Activated naive CD8-positive, alpha-beta T cell treated with anti-CD3 and anti-CD28 coated beads, Interleukin-2, amount 50 U/mL, for 16 hours (primary cell): Measurements from ENCODE around the gene LRATD1.

ENCODE experiments used
- DNase-seq: peaks from one replicate; pipeline ENCODE4 v3.0.0-alpha.2; 2020; ENCODE audit warnings: low read depth, low spot score

The LRATD1 gene

DNA sequence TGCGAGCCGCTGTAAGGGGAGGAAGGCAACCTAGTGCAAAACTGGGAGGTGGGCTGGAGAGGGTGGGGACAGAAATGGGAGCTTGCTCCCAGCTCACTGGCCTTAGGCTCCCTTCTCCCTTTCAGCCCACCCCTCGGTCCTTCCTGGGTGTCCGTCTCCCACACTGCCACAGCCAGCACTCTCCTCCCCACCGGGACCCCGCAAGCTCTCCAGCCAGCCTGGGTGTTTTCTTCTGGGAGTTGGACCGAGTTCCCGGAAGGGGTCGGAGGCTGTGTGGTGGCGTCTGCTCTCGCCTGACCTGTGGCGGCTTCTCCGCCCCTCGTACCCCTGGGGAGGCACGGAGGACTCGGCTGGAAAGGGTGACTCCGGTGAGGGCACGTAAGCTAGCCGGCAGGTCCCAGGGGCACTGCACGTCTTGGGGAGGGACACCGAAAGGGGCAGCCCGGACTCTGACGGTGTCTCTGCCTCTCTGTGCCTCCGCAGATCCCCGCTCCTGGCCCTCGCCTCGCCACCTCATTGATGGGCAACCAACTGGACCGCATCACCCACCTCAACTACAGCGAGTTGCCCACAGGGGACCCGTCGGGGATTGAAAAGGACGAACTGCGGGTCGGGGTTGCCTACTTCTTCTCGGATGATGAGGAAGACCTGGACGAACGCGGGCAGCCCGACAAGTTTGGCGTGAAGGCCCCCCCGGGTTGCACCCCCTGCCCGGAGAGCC lies 1.1 kb downstream of the LRATD1 start:
- no peak for DNase-seq

DNA sequence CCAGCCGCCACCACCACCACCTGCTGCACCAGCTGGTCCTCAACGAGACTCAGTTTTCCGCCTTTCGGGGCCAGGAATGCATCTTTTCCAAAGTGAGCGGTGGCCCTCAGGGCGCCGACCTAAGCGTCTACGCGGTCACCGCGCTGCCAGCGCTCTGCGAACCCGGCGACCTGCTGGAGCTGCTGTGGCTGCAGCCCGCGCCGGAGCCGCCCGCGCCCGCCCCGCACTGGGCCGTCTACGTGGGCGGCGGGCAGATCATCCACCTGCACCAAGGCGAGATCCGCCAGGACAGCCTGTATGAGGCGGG lies 1.6 kb downstream of the LRATD1 start:
- no peak for DNase-seq

- no peak for DNase-seq
These were observed 2.2 kb downstream of the LRATD1 start for GRCh38 chr2:14634489-14635390.

- no peak for DNase-seq
These were observed 2.9 kb downstream of the LRATD1 start for GRCh38 chr2:14635391-14635871.

DNA sequence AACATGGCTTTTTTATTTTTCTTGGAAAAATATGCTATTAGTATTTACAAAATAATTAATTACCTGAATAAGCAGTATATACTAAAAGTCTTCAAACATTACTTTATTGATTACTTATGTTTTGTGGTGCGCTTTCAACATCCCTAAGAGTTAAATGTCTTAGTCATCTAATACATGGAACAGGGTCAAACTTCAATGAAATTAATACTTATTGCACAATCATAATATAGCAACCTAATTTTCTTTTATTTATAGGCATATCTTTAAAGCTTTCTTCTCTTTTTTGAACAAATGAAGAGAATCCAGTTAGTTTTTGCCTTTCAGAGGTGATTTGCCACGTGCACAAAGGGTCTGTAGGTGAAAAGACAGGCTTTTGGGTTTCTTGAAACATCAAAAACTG lies 6.0 kb downstream of the LRATD1 start:
- no peak for DNase-seq

- DNase-seq, result no peak
These were observed 8.6 kb downstream of the LRATD1 start for GRCh38 chr2:14641116-14641515.

DNA sequence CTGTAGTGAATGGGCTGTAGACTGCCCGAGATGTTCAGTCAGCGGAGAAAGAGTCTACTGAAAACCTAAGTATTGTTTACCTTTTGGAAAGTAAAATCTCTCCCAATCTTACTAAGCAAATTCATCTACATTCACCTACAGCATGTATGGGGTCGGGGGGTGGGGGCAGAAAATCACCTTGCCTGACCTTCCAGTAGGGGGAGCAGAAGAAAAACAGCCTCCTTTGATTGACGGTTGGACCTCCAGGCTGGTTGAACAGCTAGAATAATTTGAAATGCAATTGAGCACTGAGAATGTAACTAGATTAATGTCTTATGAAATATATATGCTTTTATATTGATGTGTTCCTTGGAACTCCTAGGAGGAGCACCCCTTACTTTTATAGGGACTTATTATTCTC lies 10.0 kb downstream of the LRATD1 start:
- no peak for DNase-seq

GRCh38 chr2:14647714-14648113 lies 15.2 kb downstream of the LRATD1 start:
- no peak for DNase-seq

- no peak for DNase-seq
These were observed 17.5 kb downstream of the LRATD1 start for GRCh38 chr2:14650066-14650465.

- no peak for DNase-seq
These were observed 22.3 kb downstream of the LRATD1 start for GRCh38 chr2:14654835-14655282.

DNA sequence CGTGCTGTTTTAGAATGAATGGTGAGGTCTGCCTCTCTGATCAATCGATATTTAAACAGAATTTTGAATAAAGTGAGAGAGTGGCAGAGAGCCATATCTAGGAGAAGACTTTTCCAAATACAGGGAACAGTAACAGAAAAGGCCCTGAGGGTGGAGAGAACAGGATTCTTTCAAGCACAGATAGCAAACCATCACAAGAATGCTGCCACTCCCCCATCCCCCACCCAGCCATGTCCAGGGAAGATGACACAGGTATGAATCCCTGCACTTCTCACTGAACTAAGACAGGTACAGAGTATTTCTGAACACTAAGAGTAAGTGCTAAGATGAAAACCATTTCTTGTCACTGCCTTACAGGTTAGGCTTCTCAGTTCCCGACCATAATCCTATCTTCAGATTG lies 23.6 kb downstream of the LRATD1 start:
- no peak for DNase-seq

GRCh38 chr2:14661163-14661562 lies 28.6 kb downstream of the LRATD1 start:
- no peak for DNase-seq

GRCh38 chr2:14673351-14673875 lies 40.9 kb downstream of the LRATD1 start:
- DNase-seq, result no peak

DNA sequence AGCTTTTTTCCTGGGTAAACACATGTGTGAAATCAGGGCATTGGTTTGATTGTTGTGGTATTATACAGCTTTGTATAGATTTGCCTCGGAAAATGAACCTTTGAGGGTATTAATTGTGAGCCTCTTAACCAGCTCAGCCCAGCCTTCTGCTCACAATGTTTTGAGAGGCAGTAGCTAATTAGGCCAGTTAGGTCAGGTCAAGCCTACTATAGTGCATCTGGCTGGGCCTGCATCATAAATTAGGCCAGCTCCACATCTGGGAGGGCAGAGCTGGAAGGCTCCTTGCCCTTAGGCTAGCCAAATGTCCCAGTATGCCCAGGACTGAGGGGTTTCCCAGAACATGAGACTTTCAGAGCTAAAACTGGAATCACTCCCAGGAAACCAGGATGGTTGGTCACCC lies 43.0 kb downstream of the LRATD1 start:
- DNase-seq, result no peak

GRCh38 chr2:14676371-14676770 lies 43.9 kb downstream of the LRATD1 start:
- no peak for DNase-seq

DNA sequence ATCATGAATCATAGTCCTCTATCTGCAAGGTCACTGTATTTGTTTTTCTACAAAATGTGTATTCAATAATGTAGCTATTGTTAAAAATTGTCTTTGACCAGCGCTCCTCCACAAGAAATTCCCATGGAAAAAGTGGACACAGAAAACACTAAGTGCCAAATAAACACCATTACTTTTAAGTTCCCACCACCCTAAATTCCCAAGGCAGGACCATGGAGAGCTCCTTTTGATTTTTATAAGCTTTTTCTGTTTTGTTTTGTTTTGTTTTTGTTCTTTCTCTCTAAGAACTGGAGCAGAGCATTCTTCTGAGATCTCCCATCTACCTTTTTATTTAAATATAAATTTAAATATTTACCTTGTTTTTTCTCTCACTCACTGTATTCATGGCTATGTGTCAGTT lies 44.5 kb downstream of the LRATD1 start:
- DNase-seq, result no peak

- DNase-seq, result no peak
These were observed 46.2 kb downstream of the LRATD1 start for GRCh38 chr2:14678761-14679160.

DNA sequence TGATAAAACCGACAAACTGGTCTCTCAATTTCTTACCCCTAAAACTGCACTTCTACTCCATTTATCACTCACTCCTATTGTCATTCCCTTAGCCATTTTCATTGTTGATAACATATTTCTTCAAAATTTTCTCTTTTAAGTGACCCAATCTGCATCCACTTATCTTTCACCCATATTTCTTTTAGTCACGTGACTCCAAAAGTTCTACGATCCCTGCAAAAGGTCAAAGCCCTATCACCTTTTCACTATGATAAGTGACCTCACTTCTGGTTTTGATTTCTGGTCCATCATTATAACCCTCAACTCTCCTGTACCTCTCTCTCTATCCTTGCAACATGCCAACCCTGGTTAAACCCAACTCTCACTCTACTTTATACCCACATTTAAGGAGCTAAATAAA lies 49.1 kb downstream of the LRATD1 start:
- no peak for DNase-seq
